Frontal cortex (tissue), 4 donors: ENCODE measurements around the gene MRPL40. TPM values are rescaled to one million over a fixed set of nuclear protein-coding genes. Genes with fewer than 3 reads are reported as not detected.

Experiments
- DNase-seq, 2 donors: peaks; one replicate each; pipeline ENCODE4 v3.0.0; 2012; ENCODE audit warnings: low spot score in 2 of 2
- FAIRE-seq: peaks from 2 replicates; lab custom pipeline; 2012; peaks lifted over from hg19 to GRCh38; lab: Jason Lieb, UNC
- total RNA-seq: library from RNA; depleted of rRNA; stranded (reverse); fragments of >200 nt; gene quantifications from one replicate; pipeline ENCODE4 v1.2.3, GENCODE V29; 2014
- donor health status: control.
- donor health status: control.
- donor health status: control.

MRPL40 gene
- 18.8 TPM for total RNA-seq

GRCh38 chr22:19432133-19432851 is at the start of gene MRPL40:
Gene MRPL40, plus strand, starts transcription at chr22:19432545. Its CDS starts 10 bp downstream, at chr22:19432555.
- DNase-seq (peak; percentile 95 to 98), FAIRE-seq (no peak)

GRCh38 chr22:19383292-19383691 is 49.1 kb upstream of the MRPL40 start:
- DNase-seq (no peak), FAIRE-seq (no peak)

- FAIRE-seq (no peak), DNase-seq (no peak)
Measured at GRCh38 chr22:19385221-19385906, 47.0 kb upstream of the MRPL40 start.

- DNase-seq (no peak), FAIRE-seq (no peak)
Measured at GRCh38 chr22:19386248-19386647, 46.1 kb upstream of the MRPL40 start.

DNA sequence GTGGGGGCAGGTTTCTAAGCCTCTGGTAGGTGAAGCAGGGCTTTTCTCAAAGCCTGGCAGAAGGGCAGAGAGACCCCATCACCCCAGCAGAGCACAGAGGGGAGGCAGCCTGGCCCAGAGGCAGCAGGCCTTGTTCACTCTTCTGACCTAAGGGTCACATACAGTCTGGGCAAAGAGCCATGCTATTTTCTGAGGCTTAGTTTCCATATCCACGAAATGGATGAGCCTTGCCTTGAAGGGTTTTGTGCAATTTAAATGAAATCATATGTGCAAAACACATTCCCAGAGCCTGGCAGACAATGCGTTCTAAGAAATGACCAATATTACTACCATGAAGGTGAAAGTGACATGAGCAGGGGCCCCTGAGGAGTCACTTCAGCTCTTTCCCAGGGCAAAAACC is 45.3 kb upstream of the MRPL40 start:
- FAIRE-seq (no peak), DNase-seq (no peak)

- FAIRE-seq (no peak), DNase-seq (no peak)
Measured at GRCh38 chr22:19387575-19387974, 44.8 kb upstream of the MRPL40 start.

DNA sequence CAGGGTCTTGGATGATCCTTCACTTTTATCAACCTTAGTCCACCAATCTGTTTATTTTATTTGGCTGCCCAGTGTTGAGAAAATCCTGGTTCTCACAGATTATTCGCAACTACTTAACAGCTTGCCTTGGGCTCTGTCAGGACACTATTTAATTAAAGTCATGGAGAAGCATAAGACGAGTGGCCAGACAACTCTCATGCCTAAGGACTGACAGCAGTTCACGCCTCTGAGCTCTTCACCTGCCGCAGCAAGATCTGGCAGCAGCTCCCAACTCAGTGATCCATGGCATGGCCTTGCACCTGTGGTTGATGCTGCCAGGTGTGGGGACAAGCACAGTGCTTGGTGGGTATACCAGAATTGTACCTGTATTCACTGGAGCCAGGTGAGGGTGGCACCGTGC is 38.6 kb upstream of the MRPL40 start:
- no peak for DNase-seq
- FAIRE-seq: no peak

DNA sequence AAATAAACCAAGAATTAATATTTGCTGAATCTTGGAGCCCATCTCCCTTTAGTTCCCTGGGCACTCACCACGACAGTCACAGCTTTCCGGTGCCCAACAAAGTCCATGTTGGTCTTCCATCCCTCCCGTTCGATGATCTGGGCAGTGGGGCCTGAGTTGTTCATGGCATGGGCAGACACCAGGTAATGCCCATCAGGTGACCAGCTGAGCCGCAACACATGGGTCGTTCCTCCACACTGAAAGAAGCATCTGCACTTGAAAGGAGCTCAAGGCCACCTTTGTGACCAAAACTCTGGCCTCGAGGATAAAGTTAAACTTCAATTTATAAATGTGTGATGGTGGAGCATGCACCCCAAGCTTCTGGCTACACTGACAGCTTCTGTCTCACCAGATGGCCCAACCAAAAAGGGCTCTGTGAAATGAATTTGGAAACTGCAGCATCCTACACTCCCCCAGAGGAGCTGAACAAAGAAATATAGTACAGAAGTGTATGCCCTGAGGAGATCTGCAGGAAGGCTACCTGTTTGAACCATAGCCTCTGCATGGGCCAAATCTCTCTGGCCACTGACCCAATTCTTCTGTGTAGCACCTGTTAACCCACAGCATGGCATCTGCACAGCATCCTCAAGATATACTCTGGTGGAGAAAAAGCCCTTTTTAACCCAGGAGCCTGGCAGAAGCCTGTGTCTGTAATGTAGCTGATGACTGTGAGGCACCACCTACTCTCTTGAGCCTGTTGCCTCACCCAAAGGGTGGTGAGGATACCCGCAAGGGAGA is 37.9 kb upstream of the MRPL40 start:
- no peak for FAIRE-seq

GRCh38 chr22:19395276-19395675 is 37.1 kb upstream of the MRPL40 start:
- FAIRE-seq (no peak), DNase-seq (no peak)

More for the DNA sequence above, 37.9 kb upstream of the MRPL40 start:
- DNase-seq: no peak

DNA sequence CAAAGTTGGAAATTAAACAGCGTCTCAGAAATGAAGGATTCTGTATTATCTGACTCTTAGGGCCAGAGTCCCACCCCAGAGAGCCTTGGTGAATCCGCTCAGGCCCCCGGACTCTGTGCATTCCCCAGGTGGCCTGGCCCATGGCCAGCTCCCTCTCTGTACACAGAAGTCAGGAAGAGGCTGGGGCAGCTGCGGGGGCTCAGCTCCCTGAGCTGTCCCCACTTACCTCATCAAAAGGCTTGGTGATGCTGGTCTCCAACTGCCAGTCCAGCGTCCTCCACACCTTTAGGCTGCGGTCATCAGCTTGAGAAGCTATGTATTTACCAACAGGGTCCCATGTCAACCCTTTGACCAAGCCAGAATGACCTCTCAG is 35.8 kb upstream of the MRPL40 start:
- FAIRE-seq: no peak

GRCh38 chr22:19396934-19397733 is 35.2 kb upstream of the MRPL40 start:
- DNase-seq (no peak), FAIRE-seq (no peak)

More for the DNA sequence above, 35.8 kb upstream of the MRPL40 start:
- DNase-seq: no peak

- FAIRE-seq (no peak), DNase-seq (no peak)
Measured at GRCh38 chr22:19397734-19398104, 34.6 kb upstream of the MRPL40 start.

GRCh38 chr22:19398206-19398605 is 34.1 kb upstream of the MRPL40 start:
- FAIRE-seq: no peak

DNA sequence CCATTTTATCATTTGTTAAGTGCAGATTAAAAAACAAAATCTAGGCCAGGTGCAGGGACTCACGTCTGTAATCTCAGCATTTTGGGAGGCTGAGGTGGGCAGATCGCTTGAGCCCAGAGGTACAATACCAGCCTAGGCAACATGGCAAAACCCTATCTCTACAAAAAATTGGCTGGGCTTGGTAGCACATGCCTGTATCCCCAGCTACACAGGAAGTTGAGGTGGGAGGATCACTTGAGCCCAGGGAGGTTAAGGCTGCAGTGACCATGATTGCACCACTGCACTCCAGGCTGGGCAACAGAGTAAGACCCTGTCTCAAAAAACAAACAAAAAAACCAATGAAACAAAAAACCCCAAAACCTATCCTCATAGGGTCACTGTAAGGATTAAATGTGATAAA is 33.7 kb upstream of the MRPL40 start:
- DNase-seq (no peak), FAIRE-seq (no peak)

More at GRCh38 chr22:19398206-19398605, 34.1 kb upstream of the MRPL40 start:
- no peak for DNase-seq

- DNase-seq (no peak), FAIRE-seq (no peak)
Measured at GRCh38 chr22:19400881-19401280, 31.5 kb upstream of the MRPL40 start.

- no peak for FAIRE-seq
- no peak for DNase-seq
Measured at GRCh38 chr22:19401483-19401882, 30.9 kb upstream of the MRPL40 start.

- DNase-seq (no peak), FAIRE-seq (no peak)
Measured at GRCh38 chr22:19402642-19403191, 29.6 kb upstream of the MRPL40 start.

DNA sequence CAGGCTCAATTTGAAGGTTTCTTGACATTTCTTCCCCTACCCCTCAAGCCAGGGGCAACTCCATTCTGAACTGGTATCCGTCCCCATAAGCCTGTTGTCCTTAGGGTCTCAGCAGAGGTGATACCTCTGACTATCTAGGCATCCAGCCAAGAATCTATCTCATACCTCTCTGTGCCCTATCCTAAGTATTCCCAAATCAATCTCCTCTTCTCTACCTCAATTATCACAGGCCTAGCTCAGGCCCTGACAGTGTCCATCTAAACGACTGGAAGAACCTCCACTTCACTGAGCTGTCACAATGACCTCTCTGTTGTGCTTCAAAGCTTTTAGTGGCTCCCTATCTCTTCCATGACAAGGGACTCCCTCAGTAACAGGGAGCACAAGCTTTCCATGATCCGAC is 27.7 kb upstream of the MRPL40 start:
- DNase-seq (no peak), FAIRE-seq (no peak)

- DNase-seq (no peak), FAIRE-seq (no peak)
Measured at GRCh38 chr22:19405133-19405532, 27.2 kb upstream of the MRPL40 start.

DNA sequence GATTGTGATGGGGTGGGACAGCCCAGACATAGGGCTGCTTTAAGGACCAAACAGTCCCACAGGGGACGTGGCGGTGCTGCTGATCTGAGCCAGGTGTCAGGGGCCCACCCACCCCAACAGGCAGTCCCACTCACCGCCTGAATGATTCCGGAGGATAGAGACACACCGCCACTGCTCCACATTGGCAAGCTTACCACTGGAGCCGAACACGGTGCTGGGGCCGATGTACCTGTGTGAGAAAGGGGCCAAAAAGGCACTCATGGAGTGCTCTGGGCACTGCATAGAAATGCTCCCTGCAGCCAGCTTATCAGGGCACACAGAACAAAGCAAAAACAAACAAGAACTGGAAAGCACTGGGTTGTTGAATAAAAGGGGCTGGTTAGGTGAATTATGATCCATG is 26.7 kb upstream of the MRPL40 start:
- FAIRE-seq (no peak), DNase-seq (no peak)
